Sigmoid colon (tissue), 4 donors: ENCODE measurements around the gene AIMP1.

Experiments
- EP300 ChIP-seq, 4 donors: sonication (generic); formaldehyde crosslinking; IDR thresholded peaks; one replicate each; pipeline ENCODE4 v1.6.1; 2017; ENCODE audit warnings: antibody characterized with exemption in 4 of 4
- TF ChIP-seq, protein P1 (sequence below), 4 experiments: fragments of 450-650 bp in 3 of 4; fragments of 200-600 bp in 1 of 4; IDR thresholded peaks; one replicate each; pipeline ENCODE4 v1.5.1; 2016 to 2019; ENCODE audit warnings: antibody characterized with exemption in 4 of 4, mild to moderate bottlenecking in 3 of 4, moderate library complexity in 2 of 4

DNA sequence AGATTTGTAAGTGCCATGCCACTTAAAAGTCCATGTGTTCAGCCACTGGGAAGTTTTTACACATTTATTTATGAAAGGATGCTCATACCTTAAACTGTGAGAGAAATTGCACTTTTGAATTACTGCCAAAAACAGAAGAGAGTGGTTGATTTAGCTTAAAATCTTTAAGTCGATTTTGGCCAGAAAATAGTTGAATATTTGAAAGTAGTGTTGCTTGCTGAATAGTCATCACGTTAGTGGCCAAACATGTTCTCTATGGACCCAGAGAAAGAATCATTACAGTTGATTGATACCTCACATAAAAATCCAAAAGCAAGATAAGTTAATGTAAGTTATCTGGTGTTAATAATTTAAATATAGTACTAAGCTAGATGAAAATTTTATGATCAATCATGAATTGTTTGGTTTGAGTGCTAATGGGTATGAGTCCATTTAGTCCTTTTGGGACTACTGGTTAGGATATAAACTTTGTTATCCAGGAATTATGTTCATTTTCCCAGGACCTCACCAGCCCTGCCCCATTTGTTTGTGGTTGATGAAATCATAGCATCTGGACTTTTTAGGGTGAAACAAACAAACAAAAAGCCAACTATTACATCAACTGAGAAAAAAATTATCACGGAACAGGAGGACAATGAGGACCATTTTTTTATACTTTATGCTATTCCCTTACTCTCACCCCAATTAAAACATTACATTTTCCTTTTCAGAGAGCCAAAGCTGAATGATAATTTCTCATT, 45.9 kb downstream of the AIMP1 start:
- TF ChIP-seq, protein P1, sequence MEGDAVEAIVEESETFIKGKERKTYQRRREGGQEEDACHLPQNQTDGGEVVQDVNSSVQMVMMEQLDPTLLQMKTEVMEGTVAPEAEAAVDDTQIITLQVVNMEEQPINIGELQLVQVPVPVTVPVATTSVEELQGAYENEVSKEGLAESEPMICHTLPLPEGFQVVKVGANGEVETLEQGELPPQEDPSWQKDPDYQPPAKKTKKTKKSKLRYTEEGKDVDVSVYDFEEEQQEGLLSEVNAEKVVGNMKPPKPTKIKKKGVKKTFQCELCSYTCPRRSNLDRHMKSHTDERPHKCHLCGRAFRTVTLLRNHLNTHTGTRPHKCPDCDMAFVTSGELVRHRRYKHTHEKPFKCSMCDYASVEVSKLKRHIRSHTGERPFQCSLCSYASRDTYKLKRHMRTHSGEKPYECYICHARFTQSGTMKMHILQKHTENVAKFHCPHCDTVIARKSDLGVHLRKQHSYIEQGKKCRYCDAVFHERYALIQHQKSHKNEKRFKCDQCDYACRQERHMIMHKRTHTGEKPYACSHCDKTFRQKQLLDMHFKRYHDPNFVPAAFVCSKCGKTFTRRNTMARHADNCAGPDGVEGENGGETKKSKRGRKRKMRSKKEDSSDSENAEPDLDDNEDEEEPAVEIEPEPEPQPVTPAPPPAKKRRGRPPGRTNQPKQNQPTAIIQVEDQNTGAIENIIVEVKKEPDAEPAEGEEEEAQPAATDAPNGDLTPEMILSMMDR (IDR thresholded peaks at IDR 0.05) = no peak
- no peak for TF ChIP-seq EP300 (IDR thresholded peaks at IDR 0.05)
